ENCODE data around the gene VASP.

DNA sequence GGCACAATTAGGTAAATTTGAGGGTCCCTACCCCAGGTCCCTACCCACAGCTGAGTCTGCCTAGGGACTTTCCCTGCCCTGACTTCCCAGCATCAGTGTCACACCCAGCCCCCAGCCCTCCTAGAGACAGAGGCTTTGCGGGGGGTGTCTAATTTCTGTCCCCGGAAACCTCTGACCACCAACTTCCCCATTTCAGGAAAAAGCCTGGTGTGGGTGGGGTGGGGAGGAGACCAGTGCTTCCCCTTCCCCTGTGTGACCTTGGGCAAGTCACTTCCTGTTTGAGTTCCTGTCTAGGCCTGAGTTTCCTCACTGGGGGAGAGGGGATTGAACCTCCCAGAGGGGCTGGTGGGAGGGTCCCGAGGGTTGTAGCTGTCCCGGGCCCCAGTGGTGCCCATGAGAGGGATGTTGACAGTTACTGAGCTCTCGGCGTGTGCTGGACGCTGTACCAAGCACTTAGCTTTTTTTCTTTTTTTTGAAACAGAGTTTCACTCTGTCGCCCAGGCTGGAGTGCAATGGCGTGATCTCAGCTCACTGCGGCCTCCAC is 7.9 kb downstream of the VASP start:
- TF ChIP-seq, protein P1, sequence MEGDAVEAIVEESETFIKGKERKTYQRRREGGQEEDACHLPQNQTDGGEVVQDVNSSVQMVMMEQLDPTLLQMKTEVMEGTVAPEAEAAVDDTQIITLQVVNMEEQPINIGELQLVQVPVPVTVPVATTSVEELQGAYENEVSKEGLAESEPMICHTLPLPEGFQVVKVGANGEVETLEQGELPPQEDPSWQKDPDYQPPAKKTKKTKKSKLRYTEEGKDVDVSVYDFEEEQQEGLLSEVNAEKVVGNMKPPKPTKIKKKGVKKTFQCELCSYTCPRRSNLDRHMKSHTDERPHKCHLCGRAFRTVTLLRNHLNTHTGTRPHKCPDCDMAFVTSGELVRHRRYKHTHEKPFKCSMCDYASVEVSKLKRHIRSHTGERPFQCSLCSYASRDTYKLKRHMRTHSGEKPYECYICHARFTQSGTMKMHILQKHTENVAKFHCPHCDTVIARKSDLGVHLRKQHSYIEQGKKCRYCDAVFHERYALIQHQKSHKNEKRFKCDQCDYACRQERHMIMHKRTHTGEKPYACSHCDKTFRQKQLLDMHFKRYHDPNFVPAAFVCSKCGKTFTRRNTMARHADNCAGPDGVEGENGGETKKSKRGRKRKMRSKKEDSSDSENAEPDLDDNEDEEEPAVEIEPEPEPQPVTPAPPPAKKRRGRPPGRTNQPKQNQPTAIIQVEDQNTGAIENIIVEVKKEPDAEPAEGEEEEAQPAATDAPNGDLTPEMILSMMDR (IDR thresholded peaks at IDR 0.05) = no peak
- no peak for TF ChIP-seq EZH2 (IDR thresholded peaks at IDR 0.05)
- TF ChIP-seq EZH2phosphoT487 (IDR thresholded peaks at IDR 0.05) = no peak

Measured in neural progenitor cell (in vitro differentiated cells).